Fibroblast of lung (primary cell): ENCODE measurements around the gene VTI1A.

ENCODE experiments used
- CTCF ChIP-seq, 2 donors: IDR thresholded peaks in 1 of 2; conservative IDR thresholded peaks in 1 of 2; 1 replicate in 1 of 2; 2 replicates in 1 of 2; pipeline ENCODE4 v1.5.1; 2011 to 2012; ENCODE audit warnings: low read length in 2 of 2, control low read depth in 1 of 2, inconsistent platforms in 1 of 2, low read depth in 1 of 2, mild to moderate bottlenecking in 1 of 2
- EZH2 ChIP-seq: IDR thresholded peaks from 2 replicates; pipeline ENCODE4 v1.5.1; 2012; ENCODE audit warnings: low read length, control low read depth, mild to moderate bottlenecking; ENCODE audit errors: missing control alignments

- TF ChIP-seq CTCF (conservative IDR thresholded peaks at IDR 0.05 in 1 of 2, IDR thresholded peaks at IDR 0.05 in 1 of 2; ENCODE audit: low read depth in 1 of 2, low read length in 2 of 2) (no peak), EZH2 (no peak)
Measured at GRCh38 chr10:112535531-112535951, 88.5 kb downstream of the VTI1A start.
